Caco-2 (cell line): ENCODE measurements around the gene UBAP1L. TPM values are rescaled to one million over a fixed set of nuclear protein-coding genes. Genes with fewer than 3 reads are reported as not detected.
"Not testable (repeated sequence)": the region's sequence is repeated elsewhere in the genome, so short reads cannot be mapped to it uniquely, and the experiment has no call there.

ENCODE experiments used
- BruUV-seq: library from RNA; stranded (reverse); fragments of 400-500 nt; replicated peaks from 2 replicates; lab custom pipeline; 2021; lab: Mats Ljungman, UMichigan
- CTCF ChIA-PET: fragments of 300-600 bp; sonication (Branson Sonifier 250); formaldehyde crosslinking; loops from one replicate; lab custom pipeline; 2022; ENCODE audit warnings: antibody characterized with exemption; lab: Charles Lee
- POLR2A ChIA-PET: fragments of 300-600 bp; sonication (Branson Sonifier 250); formaldehyde crosslinking; loops from one replicate; lab custom pipeline; 2022; ENCODE audit warnings: antibody characterized with exemption; lab: Charles Lee
- DNase-seq, 2 experiments: peaks; one replicate each; pipeline versions ENCODE4 v3.0.0 to v3.0.0-alpha.2; 2020 to 2022
- H3K27me3 ChIP-seq: replicated peaks from 2 replicates; pipeline ENCODE4 v1.6.0; 2011; ENCODE audit warnings: low read length; ENCODE audit not compliant: control insufficient read depth, insufficient read depth
- H3K36me3 ChIP-seq: 2 replicates; pipeline ENCODE4 v1.5.1; 2011; ENCODE audit warnings: low read length; ENCODE audit not compliant: control insufficient read depth, insufficient read depth
- H3K4me1 ChIP-seq: fragments of 250-450 bp; sonication (Bioruptor Pico); 2 replicates; pipeline ENCODE4 v1.5.1; 2020; ENCODE audit warnings: mild to moderate bottlenecking
- H3K4me3 ChIP-seq: 2 replicates; pipeline ENCODE4 v1.5.1; 2011; ENCODE audit warnings: low read depth, mild to moderate bottlenecking, control low read depth, low read length
- H3K9me3 ChIP-seq: fragments of 250-450 bp; sonication (Bioruptor Pico); 2 replicates; pipeline ENCODE4 v1.5.1; 2020; ENCODE audit warnings: mild to moderate bottlenecking, moderate library complexity
- H3K27ac Mint-ChIP-seq: one replicate; pipeline ENCODE4 v1.8.0; 2022; ENCODE audit warnings: mixed read lengths; ENCODE audit not compliant: unreplicated experiment
- H3K27me3 Mint-ChIP-seq: one replicate; pipeline ENCODE4 v1.8.0; 2022; ENCODE audit warnings: mixed read lengths; ENCODE audit not compliant: insufficient read depth, unreplicated experiment
- H3K36me3 Mint-ChIP-seq: one replicate; pipeline ENCODE4 v1.8.0; 2022; ENCODE audit warnings: mild to moderate bottlenecking, mixed read lengths; ENCODE audit not compliant: insufficient read depth, unreplicated experiment
- H3K4me1 Mint-ChIP-seq: one replicate; pipeline ENCODE4 v1.8.0; 2022; ENCODE audit warnings: low read depth, mixed read lengths; ENCODE audit not compliant: unreplicated experiment
- H3K4me3 Mint-ChIP-seq: one replicate; pipeline ENCODE4 v1.8.0; 2022; ENCODE audit warnings: mild to moderate bottlenecking, moderate library complexity, mixed read lengths; ENCODE audit not compliant: unreplicated experiment
- H3K9me3 Mint-ChIP-seq: one replicate; pipeline ENCODE4 v1.8.0; 2022; ENCODE audit warnings: mixed read lengths; ENCODE audit not compliant: unreplicated experiment
- intact Hi-C: fragments of 100-400 bp; cut with micrococcal nuclease; formaldehyde crosslinking; loops from one replicate; pipeline ENCODE4 v1.10.0; 2022; ENCODE audit not compliant: unreplicated experiment
- total RNA-seq: library from RNA; stranded (reverse); gene quantifications from 2 replicates; pipeline ENCODE4 v1.2.3, GENCODE V29; 2022
- TF ChIP-seq, protein P1 (sequence below), 2 experiments: fragments of 200-600 bp in 1 of 2; IDR thresholded peaks; 1 replicate in 1 of 2; 2 replicates in 1 of 2; pipeline versions ENCODE4 v1.5.1 to v1.8.0; 2011 to 2022; ENCODE audit warnings: antibody characterized with exemption in 1 of 2, control low read depth in 1 of 2, inconsistent platforms in 1 of 2, low read depth in 1 of 2, low read length in 1 of 2, mild to moderate bottlenecking in 1 of 2, moderate library complexity in 1 of 2; ENCODE audit not compliant: insufficient read depth in 1 of 2, severe bottlenecking in 1 of 2, unreplicated experiment in 1 of 2

The UBAP1L gene
- total RNA-seq, 1 experiment from 2014 or later = 2.2 TPM

DNA sequence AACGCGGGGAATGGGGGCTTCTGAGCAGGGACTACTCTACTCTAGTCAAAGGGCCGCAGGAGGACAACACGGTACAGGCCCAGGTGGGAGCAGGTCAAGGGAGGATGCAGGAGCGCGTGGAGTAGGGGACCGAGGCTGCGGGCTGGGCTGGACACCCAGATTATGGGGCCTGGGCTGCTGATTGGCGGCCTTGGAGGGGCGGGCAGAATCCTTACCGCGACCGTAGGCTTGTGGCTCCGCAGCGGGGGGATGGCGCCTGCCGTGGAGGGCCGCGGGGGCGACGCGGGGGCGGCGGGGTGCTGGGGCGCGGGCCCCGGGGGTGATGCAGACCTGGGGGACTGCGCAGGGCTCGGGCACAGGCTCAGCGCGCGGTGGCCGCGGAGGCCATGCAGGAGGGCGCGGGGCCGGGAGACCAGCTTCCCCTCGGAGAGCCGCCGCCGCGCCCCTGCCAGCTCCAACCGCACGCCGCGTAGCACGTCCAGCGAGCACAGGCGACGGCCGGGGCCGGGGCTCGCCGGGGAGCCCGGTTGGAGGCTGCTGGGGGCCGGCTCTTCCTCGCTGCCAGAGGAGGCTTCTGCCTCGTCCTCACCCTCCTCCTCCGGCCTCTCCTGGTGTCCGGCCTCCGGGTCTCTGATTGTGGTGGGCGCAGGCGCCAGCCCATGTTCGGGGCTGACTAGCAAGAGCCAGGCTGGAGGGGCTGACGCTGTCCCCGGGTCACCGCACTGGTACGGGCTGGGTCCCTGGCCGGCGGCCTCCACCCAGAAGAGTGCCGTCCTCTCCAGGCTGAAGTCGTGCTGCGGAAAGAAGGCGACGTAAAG, 12.9 kb downstream of the UBAP1L start:
- intact Hi-C loops = loop anchor here (1.0 kb wide), 3 partner anchors 16 to 69 kb away; no protein-coding TSS in a partner anchor

DNA sequence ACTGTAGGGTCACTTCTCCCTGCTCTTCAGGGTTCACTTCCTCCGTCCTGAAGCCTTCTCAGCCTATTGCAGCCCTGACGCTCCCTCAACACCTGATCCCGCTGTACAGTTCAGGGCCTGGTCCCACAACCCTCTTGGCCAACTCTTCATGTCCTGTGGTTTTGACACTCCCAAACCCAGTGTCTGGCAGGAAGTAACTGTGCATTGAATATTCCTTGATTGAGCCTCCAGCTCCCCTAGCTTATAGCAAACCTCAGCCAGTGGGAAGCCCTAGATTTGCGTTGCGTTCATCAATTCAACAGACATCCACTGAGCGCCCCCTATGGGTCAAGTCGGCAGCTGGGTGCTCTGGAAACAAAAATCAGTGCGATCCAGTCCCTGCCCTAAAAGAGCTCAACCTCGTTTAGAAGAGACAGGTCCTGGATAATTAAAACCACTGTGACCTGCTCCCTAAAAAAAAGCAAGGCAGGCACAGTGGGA, 13.5 kb downstream of the UBAP1L start:
- Mint-ChIP-seq H3K9me3 (no peaks in the 10 kb centered on the region), H3K4me1 (peaks cover 6% of the 10 kb centered on the region), H3K4me3 (no peak overlapping the region), H3K27ac (peak overlapping the region; percentile 9), H3K36me3 (peaks cover 28% of the 10 kb centered on the region), H3K27me3 (no peaks in the 10 kb centered on the region)
- intact Hi-C loops = loop anchor here (1.0 kb wide), 3 partner anchors 15 to 68 kb away; no protein-coding TSS in a partner anchor
- Histone ChIP-seq H3K9me3 (no peaks in the 10 kb centered on the region), H3K27me3 (no peaks in the 10 kb centered on the region), H3K4me3 (no peak overlapping the region), H3K36me3 (no peaks in the 10 kb centered on the region; the same call in 1 of the 2 replicates), H3K4me1 (no peaks in the 10 kb centered on the region)
- BruUV-seq = no TSS peak
- ChIA-PET CTCF (interaction anchor here (0.5 to 3.1 kb wide), 23 partner anchors 9 to 1495 kb away, joined by 3 to 65 read pairs (median 7); partner anchors contain the start of genes CLPX, SLC51B and UBAP1L), POLR2A (interaction anchor here (0.5 to 1.8 kb wide), 4 partner anchors 12 to 105 kb away, joined by 3 to 6 read pairs (median 4); no protein-coding TSS in a partner anchor)
- DNase-seq = peak; percentile 66 to 81
- TF ChIP-seq, protein P1, sequence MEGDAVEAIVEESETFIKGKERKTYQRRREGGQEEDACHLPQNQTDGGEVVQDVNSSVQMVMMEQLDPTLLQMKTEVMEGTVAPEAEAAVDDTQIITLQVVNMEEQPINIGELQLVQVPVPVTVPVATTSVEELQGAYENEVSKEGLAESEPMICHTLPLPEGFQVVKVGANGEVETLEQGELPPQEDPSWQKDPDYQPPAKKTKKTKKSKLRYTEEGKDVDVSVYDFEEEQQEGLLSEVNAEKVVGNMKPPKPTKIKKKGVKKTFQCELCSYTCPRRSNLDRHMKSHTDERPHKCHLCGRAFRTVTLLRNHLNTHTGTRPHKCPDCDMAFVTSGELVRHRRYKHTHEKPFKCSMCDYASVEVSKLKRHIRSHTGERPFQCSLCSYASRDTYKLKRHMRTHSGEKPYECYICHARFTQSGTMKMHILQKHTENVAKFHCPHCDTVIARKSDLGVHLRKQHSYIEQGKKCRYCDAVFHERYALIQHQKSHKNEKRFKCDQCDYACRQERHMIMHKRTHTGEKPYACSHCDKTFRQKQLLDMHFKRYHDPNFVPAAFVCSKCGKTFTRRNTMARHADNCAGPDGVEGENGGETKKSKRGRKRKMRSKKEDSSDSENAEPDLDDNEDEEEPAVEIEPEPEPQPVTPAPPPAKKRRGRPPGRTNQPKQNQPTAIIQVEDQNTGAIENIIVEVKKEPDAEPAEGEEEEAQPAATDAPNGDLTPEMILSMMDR (IDR thresholded peaks at IDR 0.05; ENCODE audit: insufficient read depth in 1 of 2, low read depth in 1 of 2, low read length in 1 of 2, severe bottlenecking in 1 of 2, unreplicated experiment in 1 of 2) = peak; percentile 74 to 84

More for the DNA sequence above, 12.9 kb downstream of the UBAP1L start:
- H3K36me3 ChIP-seq = no peaks in the 10 kb centered on the region; the same call in 1 of the 2 replicates
- Mint-ChIP-seq H3K27me3 (no peaks in the 10 kb centered on the region), H3K4me1 (peaks cover 6% of the 10 kb centered on the region), H3K27ac (peak overlapping the region; percentile 9), H3K4me3 (no peak overlapping the region), H3K36me3 (peaks cover 28% of the 10 kb centered on the region), H3K9me3 (no peaks in the 10 kb centered on the region)
- TF ChIP-seq, protein P1 (IDR thresholded peaks at IDR 0.05; ENCODE audit: insufficient read depth in 1 of 2, low read depth in 1 of 2, low read length in 1 of 2, severe bottlenecking in 1 of 2, unreplicated experiment in 1 of 2) = peak in 1 of 2 experiments; percentile 2
- no peak overlapping the region for H3K4me3 ChIP-seq
- H3K4me1 ChIP-seq = no peaks in the 10 kb centered on the region
- H3K27me3 ChIP-seq = no peaks in the 10 kb centered on the region
- ChIA-PET CTCF (interaction anchor here (0.5 to 3.1 kb wide), 22 partner anchors 8 to 1494 kb away, joined by 3 to 65 read pairs (median 7); partner anchors contain the start of genes CLPX, SLC51B and UBAP1L), POLR2A (interaction anchor here (0.6 to 1.8 kb wide), 3 partner anchors 13 to 105 kb away, joined by 3 to 4 read pairs (median 4); no protein-coding TSS in a partner anchor)
- no peaks in the 10 kb centered on the region for H3K9me3 ChIP-seq
- BruUV-seq = no TSS peak
- DNase-seq = no peak

DNA sequence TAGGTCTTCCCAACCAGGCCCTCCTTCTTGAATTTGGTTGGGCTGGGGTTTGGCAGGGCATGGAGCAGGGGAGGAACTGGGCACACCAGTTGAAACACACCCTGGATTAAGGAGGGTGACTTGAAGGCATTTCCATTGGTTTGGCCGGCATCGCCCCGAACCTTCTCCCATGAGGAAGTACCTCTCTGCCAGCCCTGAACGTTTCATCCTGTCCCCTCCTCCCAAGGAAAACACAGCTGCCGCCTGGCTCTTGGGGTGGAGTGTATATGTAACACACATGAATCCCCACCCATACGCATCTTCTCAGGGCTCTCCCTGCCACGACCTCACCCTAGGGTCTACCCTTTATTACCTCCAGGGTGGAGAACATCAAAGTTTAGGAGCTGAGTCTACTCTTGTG, 14.6 kb downstream of the UBAP1L start:
- Histone ChIP-seq H3K4me1 (peaks cover 4% of the 10 kb centered on the region), H3K9me3 (no peaks in the 10 kb centered on the region), H3K4me3 (no peak overlapping the region), H3K36me3 (no peaks in the 10 kb centered on the region; the same call in 1 of the 2 replicates), H3K27me3 (no peaks in the 10 kb centered on the region)
- Mint-ChIP-seq H3K27me3 (no peaks in the 10 kb centered on the region), H3K4me1 (peaks cover 7% of the 10 kb centered on the region), H3K9me3 (no peaks in the 10 kb centered on the region), H3K36me3 (peaks cover 25% of the 10 kb centered on the region), H3K4me3 (no peak overlapping the region), H3K27ac (no peak overlapping the region)
- no peak for DNase-seq
- TF ChIP-seq, protein P1 (IDR thresholded peaks at IDR 0.05; ENCODE audit: insufficient read depth in 1 of 2, low read depth in 1 of 2, low read length in 1 of 2, severe bottlenecking in 1 of 2, unreplicated experiment in 1 of 2) = no peak
- intact Hi-C loops = no loop called here
- BruUV-seq = no TSS peak
- ChIA-PET CTCF (interaction anchor here (1.5 to 1.6 kb wide), 2 partner anchors 10 to 56 kb away, joined by 8 to 12 read pairs; partner anchors contain the start of gene SLC51B), POLR2A (interaction anchor here (1.8 kb wide), 1 partner anchor 11 kb away, joined by 4 read pairs; no protein-coding TSS in a partner anchor)

DNA sequence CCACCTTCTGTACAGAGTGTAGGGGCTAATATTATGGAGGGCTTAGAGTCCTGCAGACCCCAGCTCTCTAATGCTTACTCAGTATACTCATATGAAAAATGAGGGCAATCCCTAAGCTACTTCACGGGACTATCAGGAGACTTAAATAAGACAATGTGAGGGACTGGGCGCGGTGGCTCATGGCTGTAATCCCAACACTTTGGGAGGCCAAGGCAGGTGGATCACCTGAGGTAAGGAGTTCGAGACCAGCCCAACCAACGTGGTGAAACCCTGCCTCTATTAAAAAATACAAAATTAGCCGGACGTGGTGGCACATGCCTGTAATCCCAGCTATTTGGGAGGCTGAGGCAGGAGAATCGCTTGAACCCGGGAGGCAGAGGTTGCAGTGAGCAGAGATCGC, 15.2 kb downstream of the UBAP1L start:
- H3K27me3 Mint-ChIP-seq, H3K4me3 Mint-ChIP-seq, H3K4me3 ChIP-seq, H3K27ac Mint-ChIP-seq, intact Hi-C loops, H3K36me3 ChIP-seq, H3K9me3 ChIP-seq, CTCF ChIA-PET, BruUV-seq, DNase-seq, H3K9me3 Mint-ChIP-seq, H3K27me3 ChIP-seq, POLR2A ChIA-PET: not testable (repeated sequence)
- peaks cover 10% of the 10 kb centered on the region for H3K4me1 ChIP-seq
- Mint-ChIP-seq H3K4me1 (peaks cover 13% of the 10 kb centered on the region), H3K36me3 (peaks cover 18% of the 10 kb centered on the region)
